ENCODE results near the gene PNMA3.
"Not testable (repeated sequence)": the region's sequence is repeated elsewhere in the genome, so short reads cannot be mapped to it uniquely, and the experiment has no call there.

- not testable (repeated sequence) for TF ChIP-seq CTCF, POLR2A (IDR thresholded peaks at IDR 0.05)
These were observed 21.3 kb downstream of the PNMA3 start for GRCh38 chrX:153077437-153078135.
